OCI-LY7 (cell line): ENCODE data around the gene LRP5.

Experiments used
- CTCF ChIP-seq: fragments of 200-600 bp; sonication (generic); conservative IDR thresholded peaks from 2 replicates; pipeline ENCODE4 v1.5.1; 2014; ENCODE audit warnings: mild to moderate bottlenecking, antibody characterized with exemption, low read length, moderate library complexity, mixed read lengths
- EZH2phosphoT487 ChIP-seq: fragments of 200-600 bp; sonication (generic); IDR thresholded peaks from 2 replicates; pipeline ENCODE4 v1.6.1; 2018; ENCODE audit warnings: low read depth, borderline replicate concordance, mild to moderate bottlenecking, mixed run types, antibody characterized with exemption, low read length, moderate library complexity, mixed read lengths

GRCh38 chr11:68325907-68326220, 13.5 kb downstream of the LRP5 start:
- TF ChIP-seq CTCF (no peak), EZH2phosphoT487 (no peak)
